ENCODE data around the gene DYNC1LI2. TPM values are rescaled to one million over a fixed set of nuclear protein-coding genes. Genes with fewer than 3 reads are reported as not detected.
A peak's percentile ranks its signal among the peaks of the same experiment; 100 is the strongest.

Gene DYNC1LI2
- total RNA-seq, 1 experiment from 2014 or later = 92.7 TPM

DNA sequence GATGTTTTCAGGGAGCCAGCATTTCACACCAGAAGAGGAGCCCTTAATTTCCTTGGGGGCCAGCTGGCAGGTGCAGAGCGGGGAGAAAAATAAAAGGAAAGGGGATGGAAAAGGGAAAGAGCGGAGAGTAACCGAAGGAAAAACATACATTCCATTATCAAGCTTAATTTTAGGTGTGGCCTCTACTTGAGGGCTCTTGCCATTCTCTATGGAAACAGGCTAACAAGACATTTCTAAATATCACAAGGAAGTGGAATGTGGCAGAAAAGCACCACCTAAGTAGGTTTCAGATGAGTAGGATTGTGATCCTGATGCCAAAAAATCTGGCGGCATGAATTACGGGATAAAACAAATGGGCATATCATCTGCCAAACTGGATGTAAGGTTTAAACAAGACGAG is 970 bp upstream of the DYNC1LI2 start:
- H3K4me3 ChIP-seq = peak overlapping the region; percentile 89; the same call in 1 of the 2 replicates
- peak overlapping the region; percentile 95 for H3K4me2 ChIP-seq
- H3K4me1 ChIP-seq (replicated peaks; ENCODE audit: insufficient read depth) = peaks cover 14% of the 10 kb centered on the region
- H3K9me2 ChIP-seq (ENCODE audit: insufficient read depth) = no peaks in the 10 kb centered on the region
- no peak for DNase-seq
- peaks cover 14% of the 10 kb centered on the region; the same call in 1 of the 2 replicates for H3K36me3 ChIP-seq (ENCODE audit: low read depth)
- H4K20me1 ChIP-seq (ENCODE audit: insufficient read depth) = peaks cover 12% of the 10 kb centered on the region
- H2AFZ ChIP-seq = peak overlapping the region; percentile 95
- no peak overlapping the region for H3K27ac ChIP-seq
- POLR2A ChIA-PET (ENCODE audit: unreplicated experiment) = no interaction called here
- TF ChIP-seq EZH2 (IDR thresholded peaks at IDR 0.05; ENCODE audit: low read depth) = no peak
- TF ChIP-seq CTCF (conservative IDR thresholded peaks at IDR 0.05) = no peak
- CTCF ChIA-PET = interaction anchor here (0.7 to 2.0 kb wide), 2 partner anchors 11 to 26 kb away, joined by 3 to 21 read pairs; no protein-coding TSS in a partner anchor
- no peaks in the 10 kb centered on the region for H3K9me3 ChIP-seq (ENCODE audit: insufficient read depth, low read depth)
- no peaks in the 10 kb centered on the region for H3K27me3 ChIP-seq (ENCODE audit: insufficient read depth, low read depth)
- BruUV-seq (replicated peaks) = no TSS peak
- intact Hi-C loops (cut with micrococcal nuclease; ENCODE audit: unreplicated experiment) = no loop called here
- no peaks in the 10 kb centered on the region; the same call in 1 of the 2 replicates for H3F3A ChIP-seq (ENCODE audit: insufficient read depth, low read depth)
- H3K79me2 ChIP-seq (ENCODE audit: low read depth) = peaks cover 37% of the 10 kb centered on the region

- TSS peak; percentile 60 for BruUV-seq (replicated peaks)
- TF ChIP-seq CTCF (conservative IDR thresholded peaks at IDR 0.05) = peak; percentile 62
- TF ChIP-seq EZH2 (IDR thresholded peaks at IDR 0.05; ENCODE audit: low read depth) = no peak
- Histone ChIP-seq H3K79me2 (ENCODE audit: low read depth) (peaks cover 37% of the 10 kb centered on the region), H3K36me3 (ENCODE audit: low read depth) (peaks cover 14% of the 10 kb centered on the region; the same call in 1 of the 2 replicates), H4K20me1 (ENCODE audit: insufficient read depth) (peaks cover 12% of the 10 kb centered on the region), H3K9me3 (ENCODE audit: insufficient read depth, low read depth) (no peaks in the 10 kb centered on the region), H3K27me3 (ENCODE audit: insufficient read depth, low read depth) (no peaks in the 10 kb centered on the region), H2AFZ (peak overlapping the region; percentile 95), H3F3A (ENCODE audit: insufficient read depth, low read depth) (no peaks in the 10 kb centered on the region; the same call in 1 of the 2 replicates), H3K9me2 (ENCODE audit: insufficient read depth) (no peaks in the 10 kb centered on the region), H3K4me2 (peak overlapping the region; percentile 95), H3K4me3 (peak overlapping the region; percentile 89), H3K27ac (no peak overlapping the region), H3K4me1 (replicated peaks; ENCODE audit: insufficient read depth) (peaks cover 14% of the 10 kb centered on the region)
- POLR2A ChIA-PET (ENCODE audit: unreplicated experiment) = no interaction called here
- CTCF ChIA-PET = interaction anchor here (0.6 to 2.0 kb wide), 5 partner anchors 10 to 143 kb away, joined by 3 to 21 read pairs (median 3); partner anchors contain the start of gene NAE1
- intact Hi-C loops (cut with micrococcal nuclease; ENCODE audit: unreplicated experiment) = no loop called here
- DNase-seq = no peak
Measured at GRCh38 chr16:66751992-66752322, 548 bp upstream of the DYNC1LI2 start.

DNA sequence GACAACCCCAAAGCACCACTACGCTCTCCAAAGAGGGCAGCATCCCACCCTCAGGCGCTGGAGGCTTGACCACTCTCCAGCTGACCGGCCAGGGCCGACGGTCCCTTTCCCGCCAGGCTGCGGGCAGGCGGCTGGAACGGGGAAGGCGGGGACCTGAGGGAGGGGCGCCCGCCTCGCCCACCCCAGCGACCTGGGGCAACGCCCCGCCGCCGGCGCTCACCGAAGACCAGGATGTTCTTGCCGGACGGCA is 431 bp downstream of the DYNC1LI2 start:
- Histone ChIP-seq H3K9me3 (ENCODE audit: insufficient read depth, low read depth) (no peaks in the 10 kb centered on the region), H3K27ac (peak overlapping the region; percentile 61), H3K36me3 (ENCODE audit: low read depth) (peaks cover 14% of the 10 kb centered on the region; the same call in 1 of the 2 replicates), H3K4me1 (replicated peaks; ENCODE audit: insufficient read depth) (peaks cover 14% of the 10 kb centered on the region), H3F3A (ENCODE audit: insufficient read depth, low read depth) (no peaks in the 10 kb centered on the region; the same call in 1 of the 2 replicates), H3K27me3 (ENCODE audit: insufficient read depth, low read depth) (no peaks in the 10 kb centered on the region), H3K9me2 (ENCODE audit: insufficient read depth) (no peaks in the 10 kb centered on the region), H2AFZ (peak overlapping the region; percentile 99), H3K4me2 (peak overlapping the region; percentile 95), H4K20me1 (ENCODE audit: insufficient read depth) (peaks cover 12% of the 10 kb centered on the region), H3K79me2 (ENCODE audit: low read depth) (peaks cover 40% of the 10 kb centered on the region), H3K4me3 (peak overlapping the region; percentile 89)
- TF ChIP-seq EZH2 (IDR thresholded peaks at IDR 0.05; ENCODE audit: low read depth) = no peak
- no peak for TF ChIP-seq CTCF (conservative IDR thresholded peaks at IDR 0.05)
- peak in 1 of 2 experiments; percentile 34 for DNase-seq
- intact Hi-C loops (cut with micrococcal nuclease; ENCODE audit: unreplicated experiment) = no loop called here
- CTCF ChIA-PET = interaction anchor here (0.7 to 2.0 kb wide), 5 partner anchors 9 to 142 kb away, joined by 3 to 21 read pairs (median 3); partner anchors contain the start of gene NAE1
- POLR2A ChIA-PET (ENCODE audit: unreplicated experiment) = no interaction called here
- no TSS peak for BruUV-seq (replicated peaks)

Data from PC-9 (cell line).